ENCODE data around the gene NXT2.
"Not testable (repeated sequence)": the region's sequence is repeated elsewhere in the genome, so short reads cannot be mapped to it uniquely, and the experiment has no call there.

NXT2 gene

GRCh38 chrX:109536439-109537323 lies at the start of gene NXT2:
Gene NXT2 (plus strand): TSS chrX:109536844. CDS start chrX:109537007, 163 bp downstream.
- peak; percentile 86 for DNase-seq

DNA sequence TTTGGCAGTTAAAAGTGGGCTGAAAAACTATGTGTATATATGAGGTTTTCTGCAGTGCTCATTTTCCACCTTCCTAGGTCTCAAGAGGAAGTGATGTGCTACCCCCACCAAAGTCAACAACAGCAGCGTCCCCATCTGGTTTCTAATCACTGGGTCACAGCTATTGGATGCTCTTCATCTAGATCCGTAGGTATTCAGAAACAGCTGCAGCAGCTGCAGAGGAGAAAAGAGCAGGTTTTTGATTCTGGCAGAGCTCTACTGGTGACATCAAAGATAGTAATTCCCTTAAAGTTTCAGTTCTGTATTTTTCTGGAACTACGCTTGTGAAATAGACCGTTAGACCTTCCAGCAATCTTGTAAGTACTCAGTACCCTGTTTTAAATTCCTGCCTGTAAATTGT lies 49.0 kb upstream of the NXT2 start:
- DNase-seq, result no peak

GRCh38 chrX:109489174-109489573 lies 47.5 kb upstream of the NXT2 start:
- DNase-seq, result no peak

DNA sequence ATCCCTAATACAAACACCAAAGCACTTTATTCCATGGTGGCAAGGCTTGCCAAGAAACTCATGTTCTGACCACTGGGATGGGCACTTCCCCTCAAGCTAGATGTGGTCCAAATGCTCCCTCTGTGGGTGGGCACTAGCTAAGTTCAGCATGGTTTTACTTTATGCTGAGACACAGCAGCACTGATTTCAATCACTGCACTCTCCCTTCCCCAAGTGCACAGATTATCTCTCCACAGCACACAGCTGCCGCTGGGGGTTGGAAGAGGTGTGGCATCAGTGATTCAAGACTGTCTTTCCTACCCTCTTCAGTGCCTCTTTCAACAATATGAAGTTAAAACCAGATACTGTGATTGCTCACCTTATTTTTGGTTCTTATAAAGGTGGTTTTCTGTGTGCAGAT lies 38.2 kb upstream of the NXT2 start:
- DNase-seq, result no peak

GRCh38 chrX:109501176-109501575 lies 35.5 kb upstream of the NXT2 start:
- DNase-seq, result no peak

DNA sequence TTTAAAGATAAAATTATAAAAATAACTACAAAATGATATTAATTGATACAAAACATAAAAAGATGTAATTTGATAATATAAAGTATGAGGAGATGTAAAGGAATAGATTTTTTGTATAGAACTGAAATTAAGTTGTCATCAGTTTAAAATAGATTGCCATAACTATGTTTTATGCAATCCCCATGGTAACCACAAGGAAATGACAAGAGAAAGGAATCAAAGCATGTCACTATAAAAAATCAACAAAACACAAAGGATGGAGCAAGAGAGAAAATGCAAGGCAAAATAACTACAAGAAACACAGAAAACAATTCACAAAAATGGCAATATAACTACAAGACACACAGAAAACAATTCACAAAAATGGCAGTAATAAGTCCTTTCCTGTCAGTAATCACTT lies 27.7 kb upstream of the NXT2 start:
- no peak for DNase-seq

DNA sequence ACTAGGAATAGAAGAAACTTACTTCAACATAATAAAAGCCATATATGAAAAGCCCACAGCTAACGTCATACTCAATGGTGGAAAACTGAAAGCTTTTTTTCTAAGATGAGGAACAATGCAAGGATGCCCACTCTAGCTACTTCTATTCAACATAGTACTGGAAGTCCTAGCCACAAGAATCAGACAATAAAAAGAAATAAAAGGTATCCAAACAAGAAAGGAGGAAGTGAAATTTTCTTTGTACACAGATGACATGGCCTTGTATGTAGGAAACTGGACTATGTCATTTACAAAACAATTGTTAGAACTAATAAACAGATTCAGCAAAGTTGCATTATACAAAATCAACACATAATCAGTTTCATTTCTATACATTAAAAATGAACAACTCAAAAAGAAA lies 25.5 kb upstream of the NXT2 start:
- DNase-seq, result no peak

- DNase-seq, result no peak
Observed at GRCh38 chrX:109519001-109519400, 17.6 kb upstream of the NXT2 start.

DNA sequence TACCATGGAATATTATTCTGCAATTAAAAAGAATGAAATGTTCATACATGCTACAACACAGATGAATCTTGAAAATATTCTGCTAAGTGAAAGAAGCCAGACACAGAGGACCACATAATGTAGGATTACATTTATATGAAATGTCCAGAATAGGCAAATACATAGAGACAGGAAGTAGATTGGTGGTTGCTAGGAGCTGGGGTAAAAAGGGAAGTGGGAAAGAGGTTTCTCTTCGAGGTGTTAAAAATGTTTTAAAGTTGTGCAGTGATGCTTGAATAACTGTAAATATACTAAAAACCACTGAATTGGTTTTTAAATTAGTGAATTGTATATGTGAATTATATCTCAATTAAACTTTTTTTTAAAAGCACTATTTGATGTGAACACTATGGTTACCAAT lies 3.6 kb upstream of the NXT2 start:
- DNase-seq, result peak; percentile 0

DNA sequence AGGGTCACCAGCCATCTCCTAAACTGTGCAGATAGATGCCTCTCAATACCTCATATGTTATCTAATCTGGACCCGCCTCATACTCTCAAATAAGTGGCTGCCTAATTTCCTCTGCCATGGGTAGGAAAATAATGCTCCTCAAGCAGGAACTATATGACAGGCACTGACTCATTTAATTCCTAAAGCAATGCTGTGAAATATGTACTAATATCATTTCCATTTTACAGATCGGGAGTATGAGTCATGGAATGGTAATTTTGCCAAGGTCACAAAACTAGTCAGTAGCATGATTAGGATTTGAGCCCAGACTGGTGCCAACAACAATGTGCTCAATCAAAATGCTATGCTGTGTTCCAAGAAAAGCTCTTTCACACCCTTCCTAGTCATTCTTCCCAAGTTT lies 3.0 kb upstream of the NXT2 start:
- no peak for DNase-seq

- no peak for DNase-seq
Observed at GRCh38 chrX:109534933-109535332, 1.7 kb upstream of the NXT2 start.

GRCh38 chrX:109535578-109535977 lies 1.1 kb upstream of the NXT2 start:
- DNase-seq, result no peak

- no peak for DNase-seq
Observed at GRCh38 chrX:109537324-109537665, 651 bp downstream of the NXT2 start.

DNA sequence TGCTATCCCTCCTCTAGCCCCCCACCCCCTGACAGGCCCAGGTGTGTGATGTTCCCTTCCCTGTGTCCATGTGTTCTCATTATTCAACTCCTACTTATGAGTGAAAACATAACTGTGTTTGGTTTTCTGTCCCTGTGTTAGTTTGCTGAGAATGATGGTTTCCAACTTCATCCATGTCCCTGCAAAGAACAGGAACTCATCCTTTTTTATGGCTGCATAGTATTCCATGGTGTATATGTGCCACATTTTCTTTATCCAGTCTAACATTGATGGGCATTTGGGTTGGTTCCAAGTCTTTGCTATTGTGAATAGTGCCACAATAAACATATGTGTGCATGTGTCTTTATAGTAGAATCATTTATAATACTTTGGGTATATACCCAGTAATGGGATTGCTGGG lies 2.4 kb downstream of the NXT2 start:
- not testable (repeated sequence) for DNase-seq

GRCh38 chrX:109553862-109554261 lies 17.2 kb downstream of the NXT2 start:
- no peak for DNase-seq

DNA sequence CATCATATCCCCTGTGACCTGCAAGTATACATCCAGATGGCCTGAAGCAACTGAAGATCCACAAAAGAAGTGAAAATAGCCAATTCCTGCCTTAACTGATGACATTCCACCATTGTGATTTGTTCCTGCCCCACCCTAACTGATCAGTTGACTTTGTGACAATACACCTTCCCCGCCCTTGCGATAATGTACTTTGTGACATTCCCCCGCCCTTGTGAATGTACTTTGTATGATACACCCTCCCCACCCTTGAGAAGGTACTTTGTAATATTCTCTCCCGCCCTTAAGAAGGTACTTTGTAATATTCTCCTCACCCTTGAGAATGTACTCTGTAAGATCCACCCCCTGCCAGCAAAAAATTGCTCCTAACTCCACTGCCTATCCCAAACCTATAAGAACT lies 39.4 kb downstream of the NXT2 start:
- not testable (repeated sequence) for DNase-seq

DNA sequence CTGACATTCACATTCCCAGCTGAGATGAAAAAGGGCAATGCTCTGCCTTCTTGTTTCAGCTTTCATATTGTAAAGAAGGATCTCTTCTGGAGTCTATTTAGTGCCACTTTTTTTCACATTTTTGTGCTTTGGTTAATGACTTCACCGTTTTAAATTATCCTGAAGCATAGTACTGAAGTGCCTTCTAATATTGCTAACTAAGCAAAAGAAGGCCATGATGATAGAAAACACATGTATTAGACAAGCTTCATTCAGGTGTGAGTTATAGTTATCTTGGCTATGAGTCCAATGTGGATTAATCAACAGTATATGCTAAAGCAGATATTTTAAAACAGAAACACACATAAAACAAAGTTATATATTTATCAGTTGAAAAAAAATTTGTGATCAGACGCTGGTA lies 40.4 kb downstream of the NXT2 start:
- DNase-seq, result no peak

DNA sequence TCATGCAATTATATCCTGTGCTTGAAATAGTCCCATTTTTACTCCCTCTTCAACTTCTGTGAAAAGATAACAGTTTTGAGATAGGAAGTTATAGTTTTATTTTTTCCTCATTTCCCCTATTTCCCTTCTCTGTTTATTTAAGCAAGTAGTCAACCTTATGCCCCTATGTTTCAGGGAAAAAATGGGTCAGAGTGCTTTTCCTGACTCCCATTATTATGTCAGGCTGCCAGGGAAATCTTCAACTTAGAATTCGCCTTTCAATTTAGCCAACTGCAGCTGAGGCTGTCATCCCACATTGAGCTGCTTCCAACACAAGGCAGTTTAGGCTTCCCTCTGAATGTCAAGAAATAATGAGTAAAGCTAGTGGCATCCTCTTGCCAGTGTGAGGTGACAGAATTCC lies 42.3 kb downstream of the NXT2 start:
- no peak for DNase-seq

DNA sequence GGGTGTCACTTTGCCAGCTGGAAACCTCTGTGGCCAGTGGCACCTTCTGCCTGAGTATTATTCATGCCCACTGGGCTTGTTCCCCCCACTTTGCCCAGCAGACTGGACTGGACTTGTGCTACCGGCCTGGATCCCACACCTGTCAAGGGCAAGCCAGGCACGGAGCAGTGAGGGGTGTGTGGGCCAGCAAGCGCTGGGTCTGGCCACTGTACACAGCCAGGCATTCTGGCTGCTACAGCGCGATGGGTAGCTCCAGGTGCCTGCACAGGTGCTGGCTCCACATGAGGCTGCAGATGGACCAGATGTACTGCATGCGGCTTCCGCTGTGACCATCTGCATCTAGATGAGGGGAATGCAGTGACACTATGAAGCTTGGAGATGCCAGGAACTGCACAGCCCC lies 48.8 kb downstream of the NXT2 start:
- DNase-seq, result no peak

DNA sequence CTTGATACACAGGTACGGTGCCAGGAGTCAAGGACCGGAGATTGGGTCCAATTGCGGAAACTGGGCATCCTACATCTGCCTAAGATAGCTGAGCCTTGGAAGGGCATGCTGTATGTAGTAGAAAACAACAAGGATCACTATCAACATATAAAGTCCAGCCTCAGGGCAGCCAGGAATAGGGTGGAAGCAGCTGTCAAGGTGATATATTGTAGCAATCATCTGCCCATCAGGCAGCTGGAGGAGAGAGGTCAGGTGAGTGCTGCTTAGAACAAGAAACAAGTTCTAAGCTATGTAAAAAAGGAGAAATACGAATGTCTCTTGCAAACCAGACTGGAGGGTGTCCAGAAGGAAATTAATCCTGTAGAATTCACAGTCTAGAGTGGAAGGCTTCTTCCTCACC lies 53.5 kb downstream of the NXT2 start:
- no peak for DNase-seq
